ENCODE data around the gene BPGM.

The BPGM gene

DNA sequence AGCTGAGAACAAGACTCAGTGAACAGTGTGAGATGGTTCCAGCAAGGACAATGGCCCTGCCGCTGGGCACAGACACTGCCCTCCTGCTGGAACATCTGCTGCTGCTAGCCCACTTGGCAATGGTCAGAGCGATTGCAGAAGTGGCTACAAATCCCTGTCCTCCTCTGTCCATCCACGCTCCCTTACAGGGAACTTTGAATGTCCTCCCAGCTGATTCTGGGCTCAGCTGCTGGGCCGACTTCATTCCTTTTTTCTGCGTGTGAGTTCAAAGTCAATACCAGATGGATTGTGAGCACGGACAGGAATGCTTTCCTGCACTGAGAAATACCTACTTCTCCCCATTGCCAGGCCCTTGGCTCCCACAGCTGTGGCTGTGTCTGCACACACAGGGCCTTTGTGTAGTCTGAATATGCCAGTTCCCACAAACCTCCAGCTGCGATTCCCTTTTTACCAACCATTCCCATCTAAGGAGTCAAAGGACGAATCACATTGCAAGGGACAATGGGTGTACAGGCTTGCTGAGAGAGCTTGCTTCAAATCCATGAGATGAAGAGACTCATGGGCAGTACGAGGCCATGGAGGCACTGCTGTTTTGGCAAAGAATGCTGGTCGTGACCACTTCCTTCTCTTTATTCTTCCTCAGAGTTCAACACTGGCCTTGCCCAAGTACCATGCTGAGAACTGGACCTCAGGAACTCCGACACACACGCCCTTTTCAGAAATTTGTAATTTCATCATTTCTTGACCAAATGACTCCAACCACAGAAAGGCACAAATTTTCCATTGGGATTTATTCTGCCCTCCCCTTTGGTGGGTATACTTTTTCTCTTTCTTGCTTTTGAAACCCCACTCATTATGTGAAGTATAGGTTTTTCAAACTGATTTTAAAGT lies 44.2 kb downstream of the BPGM start:
- Histone ChIP-seq H3K27me3 (peaks cover 34% of the 10 kb centered on the region), H3K27ac (no peak overlapping the region), H3K4me3 (ENCODE audit: low read depth in 1 of 2, low read length in 1 of 2) (no peak overlapping the region), H3K36me3 (no peaks in the 10 kb centered on the region), H3K9me3 (no peaks in the 10 kb centered on the region), H3K4me1 (ENCODE audit: control insufficient read depth in 1 of 2, insufficient read depth in 1 of 2, low read depth in 1 of 2, low read length in 1 of 2) (no peaks in the 10 kb centered on the region)
- TF ChIP-seq, protein P1, sequence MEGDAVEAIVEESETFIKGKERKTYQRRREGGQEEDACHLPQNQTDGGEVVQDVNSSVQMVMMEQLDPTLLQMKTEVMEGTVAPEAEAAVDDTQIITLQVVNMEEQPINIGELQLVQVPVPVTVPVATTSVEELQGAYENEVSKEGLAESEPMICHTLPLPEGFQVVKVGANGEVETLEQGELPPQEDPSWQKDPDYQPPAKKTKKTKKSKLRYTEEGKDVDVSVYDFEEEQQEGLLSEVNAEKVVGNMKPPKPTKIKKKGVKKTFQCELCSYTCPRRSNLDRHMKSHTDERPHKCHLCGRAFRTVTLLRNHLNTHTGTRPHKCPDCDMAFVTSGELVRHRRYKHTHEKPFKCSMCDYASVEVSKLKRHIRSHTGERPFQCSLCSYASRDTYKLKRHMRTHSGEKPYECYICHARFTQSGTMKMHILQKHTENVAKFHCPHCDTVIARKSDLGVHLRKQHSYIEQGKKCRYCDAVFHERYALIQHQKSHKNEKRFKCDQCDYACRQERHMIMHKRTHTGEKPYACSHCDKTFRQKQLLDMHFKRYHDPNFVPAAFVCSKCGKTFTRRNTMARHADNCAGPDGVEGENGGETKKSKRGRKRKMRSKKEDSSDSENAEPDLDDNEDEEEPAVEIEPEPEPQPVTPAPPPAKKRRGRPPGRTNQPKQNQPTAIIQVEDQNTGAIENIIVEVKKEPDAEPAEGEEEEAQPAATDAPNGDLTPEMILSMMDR (IDR thresholded peaks at IDR 0.05), result no peak

DNA sequence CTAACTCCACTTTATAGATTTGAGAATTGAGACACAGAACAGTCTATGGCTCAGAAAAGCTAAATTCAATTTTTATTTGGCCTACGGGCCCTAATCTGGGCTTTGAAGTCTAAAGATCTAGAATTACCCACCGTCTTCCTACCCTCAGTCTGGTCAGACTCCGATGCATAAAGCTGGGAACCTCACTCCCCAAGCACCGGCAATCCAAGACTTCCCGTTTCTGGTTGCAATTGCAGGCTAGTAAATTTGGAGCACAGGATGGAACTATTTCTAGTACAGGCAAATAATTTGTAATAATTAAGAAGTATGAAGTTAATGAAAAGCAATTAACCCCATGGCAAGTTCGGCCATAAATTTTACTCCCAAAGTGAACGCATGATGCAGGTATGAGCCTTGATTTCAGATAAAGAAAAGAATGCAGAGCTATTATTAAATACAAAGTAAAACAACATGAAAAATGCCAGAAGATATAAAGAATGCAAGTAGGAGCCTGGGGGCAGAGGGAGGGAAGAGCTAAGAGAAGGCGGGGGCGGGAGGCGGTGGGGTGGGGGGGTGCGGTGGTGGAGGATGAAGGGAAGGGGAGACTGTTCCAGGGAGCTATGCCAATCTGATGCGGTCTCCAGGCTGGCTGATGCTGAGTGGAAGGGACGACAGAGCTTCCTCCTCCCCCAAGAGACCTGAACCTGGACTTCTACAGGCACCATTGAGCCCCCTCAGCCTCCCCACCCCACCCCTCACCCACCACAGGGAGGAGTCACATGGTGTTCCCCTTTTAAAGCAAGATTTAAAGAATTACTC lies 45.1 kb downstream of the BPGM start:
- Histone ChIP-seq H3K27me3 (peaks cover 34% of the 10 kb centered on the region), H3K27ac (no peak overlapping the region), H3K4me1 (ENCODE audit: control insufficient read depth in 1 of 2, insufficient read depth in 1 of 2, low read depth in 1 of 2, low read length in 1 of 2) (no peaks in the 10 kb centered on the region), H3K4me3 (ENCODE audit: low read depth in 1 of 2, low read length in 1 of 2) (no peak overlapping the region), H3K36me3 (no peaks in the 10 kb centered on the region), H3K9me3 (no peaks in the 10 kb centered on the region)
- TF ChIP-seq, protein P1 (IDR thresholded peaks at IDR 0.05), result no peak

DNA sequence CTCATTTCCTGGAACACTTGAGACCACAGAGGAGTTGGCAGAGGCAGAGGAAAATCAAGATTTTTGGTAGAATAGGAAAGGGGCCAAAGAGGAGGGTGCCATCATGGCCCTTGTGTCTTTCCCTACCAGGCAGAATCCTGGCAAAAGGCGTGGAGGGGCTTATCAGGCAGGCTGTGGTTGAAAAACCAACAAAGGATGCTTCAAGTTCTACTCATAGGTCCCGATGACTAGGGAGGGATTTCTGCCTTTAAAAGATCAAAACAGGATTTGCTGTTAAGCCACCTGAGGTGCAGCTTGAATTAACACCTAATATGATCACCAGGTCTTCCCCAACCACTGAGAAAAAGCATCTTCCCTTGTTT lies 45.7 kb downstream of the BPGM start:
- no peaks in the 10 kb centered on the region for H3K36me3 ChIP-seq
- H3K4me1 ChIP-seq (ENCODE audit: control insufficient read depth in 1 of 2, insufficient read depth in 1 of 2, low read depth in 1 of 2, low read length in 1 of 2), result no peaks in the 10 kb centered on the region
- no peak overlapping the region for H3K4me3 ChIP-seq (ENCODE audit: low read depth in 1 of 2, low read length in 1 of 2)
- TF ChIP-seq, protein P1 (IDR thresholded peaks at IDR 0.05), result no peak
- no peaks in the 10 kb centered on the region for H3K9me3 ChIP-seq
- peaks cover 34% of the 10 kb centered on the region for H3K27me3 ChIP-seq
- H3K27ac ChIP-seq, result no peak overlapping the region

DNA sequence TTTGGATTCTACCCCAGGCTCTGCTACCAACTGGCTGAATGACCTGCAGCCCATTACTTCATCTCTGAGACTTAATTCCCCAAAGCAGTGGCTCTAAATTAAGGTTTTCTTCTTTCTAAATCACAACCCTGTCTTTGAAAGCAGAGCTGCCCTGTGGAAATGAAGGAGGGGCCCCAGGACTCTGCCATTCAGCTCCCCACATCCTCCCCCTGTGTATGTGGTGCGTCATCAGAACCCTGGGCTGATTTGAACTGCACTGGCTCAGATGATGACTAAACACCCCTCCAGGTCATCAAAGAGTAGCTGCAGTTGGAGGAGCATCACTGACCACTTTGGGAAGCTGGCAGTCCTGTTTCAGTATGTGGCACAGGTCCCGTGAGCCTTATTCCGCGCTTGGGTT lies 46.6 kb downstream of the BPGM start:
- no peak overlapping the region for H3K27ac ChIP-seq
- TF ChIP-seq, protein P1 (IDR thresholded peaks at IDR 0.05), result no peak
- H3K4me1 ChIP-seq (ENCODE audit: control insufficient read depth in 1 of 2, insufficient read depth in 1 of 2, low read depth in 1 of 2, low read length in 1 of 2), result no peaks in the 10 kb centered on the region
- no peak overlapping the region for H3K4me3 ChIP-seq (ENCODE audit: low read depth in 1 of 2, low read length in 1 of 2)
- no peaks in the 10 kb centered on the region for H3K36me3 ChIP-seq
- no peaks in the 10 kb centered on the region for H3K9me3 ChIP-seq
- H3K27me3 ChIP-seq, result peaks cover 34% of the 10 kb centered on the region

DNA sequence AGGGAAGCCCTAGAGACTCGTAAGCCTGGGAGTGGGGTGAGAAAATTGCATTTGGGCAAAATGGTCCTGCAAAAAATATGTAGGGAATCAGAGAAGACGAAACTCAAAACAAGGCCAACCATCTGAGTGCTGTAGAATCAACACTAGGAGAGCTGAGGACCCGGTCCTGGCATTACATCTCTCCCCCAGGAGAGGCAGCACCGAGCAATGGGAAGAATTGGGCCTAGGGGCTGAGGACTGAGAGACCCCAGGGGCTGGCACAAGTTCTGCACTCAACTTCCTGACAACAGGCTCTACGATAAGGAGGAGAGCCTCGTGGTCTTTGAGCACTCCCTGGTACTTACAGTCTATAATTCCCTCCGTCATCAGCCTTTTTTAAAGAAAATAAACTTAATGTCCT lies 47.6 kb downstream of the BPGM start:
- Histone ChIP-seq H3K9me3 (no peaks in the 10 kb centered on the region), H3K27me3 (peaks cover 34% of the 10 kb centered on the region), H3K27ac (no peak overlapping the region), H3K4me1 (ENCODE audit: control insufficient read depth in 1 of 2, insufficient read depth in 1 of 2, low read depth in 1 of 2, low read length in 1 of 2) (no peaks in the 10 kb centered on the region), H3K4me3 (ENCODE audit: low read depth in 1 of 2, low read length in 1 of 2) (no peak overlapping the region), H3K36me3 (no peaks in the 10 kb centered on the region)
- TF ChIP-seq, protein P1 (IDR thresholded peaks at IDR 0.05), result no peak
